Activated CD8-positive, alpha-beta memory T cell treated with anti-CD3 and anti-CD28 coated beads, Interleukin-2, amount 50 U/mL, for 1 hour (primary cell): ENCODE measurements around the gene LAMA5.

Experiments
- DNase-seq: peaks from one replicate; pipeline ENCODE4 v3.0.0-alpha.2; 2020; ENCODE audit errors: extremely low read depth

LAMA5 gene

DNA sequence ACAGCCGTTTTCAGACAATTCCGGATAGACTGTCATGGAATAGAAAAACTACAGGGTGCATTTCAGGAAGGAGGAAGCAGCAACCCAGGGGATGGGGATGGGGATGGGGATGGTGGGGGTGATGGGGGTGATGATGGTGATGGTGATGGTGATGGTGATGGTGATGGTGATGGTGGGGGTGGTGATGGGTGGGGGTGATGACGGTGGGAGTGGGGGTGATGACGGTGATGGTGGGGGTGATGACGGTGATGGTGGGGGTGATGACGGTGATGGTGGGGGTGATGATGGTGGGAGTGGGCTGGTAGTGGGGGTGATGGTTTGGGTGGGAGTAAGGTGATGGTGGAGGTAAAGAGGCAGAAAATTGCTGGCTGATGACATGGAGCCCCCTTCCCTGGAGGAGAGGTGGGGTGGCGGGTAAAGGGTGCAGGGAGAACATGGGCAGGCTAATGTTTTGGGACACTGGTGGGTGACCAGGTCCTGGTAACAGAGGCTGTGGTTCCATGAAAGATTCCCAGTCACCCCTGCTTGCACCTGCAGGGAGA, 17.5 kb downstream of the LAMA5 start:
- DNase-seq: no peak

DNA sequence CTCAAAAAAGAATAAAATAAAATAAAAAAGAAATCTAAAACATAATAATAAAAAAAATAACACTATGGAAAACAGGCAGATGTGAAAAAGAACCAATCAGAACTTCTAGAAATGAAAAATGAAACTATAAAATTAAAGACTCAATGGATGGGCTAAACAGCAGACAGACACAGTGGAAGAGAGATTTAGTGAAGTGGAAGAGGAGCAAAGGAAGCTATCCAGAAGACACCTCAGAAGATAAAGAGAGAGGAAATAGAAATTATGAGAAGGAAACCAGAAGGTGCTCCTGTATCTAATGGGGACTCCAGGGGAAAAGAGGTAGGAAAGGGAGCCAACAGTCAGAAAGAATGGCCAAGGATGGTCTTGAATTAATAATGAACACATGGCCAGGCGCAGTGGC, 18.5 kb downstream of the LAMA5 start:
- no peak for DNase-seq

DNA sequence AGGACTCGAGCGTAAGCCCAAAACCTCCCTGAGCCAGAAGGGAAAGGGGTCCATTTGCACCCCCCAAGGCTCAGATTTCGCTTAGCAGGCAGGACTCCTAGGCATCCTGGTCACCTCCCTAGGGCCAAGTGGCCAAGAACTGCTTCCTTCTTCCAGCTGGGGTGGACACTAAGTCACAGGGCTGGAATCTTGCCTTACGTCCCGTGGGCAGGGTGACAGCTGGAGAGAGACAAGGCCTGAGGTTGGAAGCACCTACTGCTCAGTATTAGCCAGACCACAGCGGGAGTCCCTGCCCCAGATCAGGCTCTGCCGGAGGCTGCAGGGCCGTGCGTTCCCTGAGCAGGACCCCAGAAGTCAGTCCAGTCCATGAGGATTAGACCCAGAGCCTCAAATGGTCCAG, 19.7 kb downstream of the LAMA5 start:
- DNase-seq: no peak

DNA sequence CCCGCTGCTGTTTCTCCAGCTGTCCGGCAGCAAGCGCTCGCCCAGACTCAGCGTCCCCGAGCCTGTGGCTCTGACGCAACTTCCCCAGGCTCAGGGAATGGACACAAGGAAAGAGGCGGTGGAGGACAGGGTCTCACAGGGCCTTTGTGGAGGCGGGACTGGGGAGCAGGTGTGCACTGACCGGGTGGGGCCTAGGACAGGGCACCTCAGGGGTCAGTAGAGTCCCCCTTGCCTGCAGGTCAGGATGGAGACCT, 20.0 kb downstream of the LAMA5 start:
- DNase-seq: no peak

DNA sequence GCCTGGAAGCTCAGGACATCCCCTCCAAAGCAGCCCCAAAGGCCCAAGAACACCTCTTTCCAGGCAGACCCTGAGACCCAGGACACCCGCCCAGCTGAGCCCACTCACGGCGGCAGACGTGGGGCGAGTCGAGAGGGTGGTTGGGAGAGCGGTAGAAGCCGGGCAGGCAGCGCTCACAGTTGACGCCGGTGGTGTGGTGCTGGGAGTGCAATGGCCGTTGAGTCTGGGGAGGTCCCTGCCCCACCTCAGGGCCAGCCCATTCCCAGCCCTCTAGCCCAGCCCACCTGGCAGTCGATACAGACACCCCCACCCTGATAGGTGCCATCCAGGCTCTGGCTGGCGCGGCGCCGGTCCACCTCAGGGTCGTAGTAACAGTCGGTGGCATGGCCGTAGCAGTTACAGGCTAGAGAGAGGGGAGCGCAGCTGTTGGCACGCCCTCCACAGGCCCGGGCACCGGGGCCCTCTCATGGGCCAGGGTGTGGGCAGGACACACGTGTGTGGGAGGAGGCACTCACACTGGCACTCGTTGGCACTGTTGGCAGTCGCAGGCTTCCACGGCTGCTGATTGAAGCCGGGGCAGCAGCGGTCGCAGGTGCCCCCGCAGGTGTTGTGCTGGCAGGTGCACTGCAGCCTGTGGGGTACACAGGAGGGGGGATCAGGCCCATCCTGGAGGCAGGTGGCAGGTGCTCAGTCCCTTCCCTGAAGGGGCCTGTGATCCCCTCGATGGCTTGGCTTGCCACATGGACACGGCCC, 20.5 kb downstream of the LAMA5 start:
- no peak for DNase-seq

DNA sequence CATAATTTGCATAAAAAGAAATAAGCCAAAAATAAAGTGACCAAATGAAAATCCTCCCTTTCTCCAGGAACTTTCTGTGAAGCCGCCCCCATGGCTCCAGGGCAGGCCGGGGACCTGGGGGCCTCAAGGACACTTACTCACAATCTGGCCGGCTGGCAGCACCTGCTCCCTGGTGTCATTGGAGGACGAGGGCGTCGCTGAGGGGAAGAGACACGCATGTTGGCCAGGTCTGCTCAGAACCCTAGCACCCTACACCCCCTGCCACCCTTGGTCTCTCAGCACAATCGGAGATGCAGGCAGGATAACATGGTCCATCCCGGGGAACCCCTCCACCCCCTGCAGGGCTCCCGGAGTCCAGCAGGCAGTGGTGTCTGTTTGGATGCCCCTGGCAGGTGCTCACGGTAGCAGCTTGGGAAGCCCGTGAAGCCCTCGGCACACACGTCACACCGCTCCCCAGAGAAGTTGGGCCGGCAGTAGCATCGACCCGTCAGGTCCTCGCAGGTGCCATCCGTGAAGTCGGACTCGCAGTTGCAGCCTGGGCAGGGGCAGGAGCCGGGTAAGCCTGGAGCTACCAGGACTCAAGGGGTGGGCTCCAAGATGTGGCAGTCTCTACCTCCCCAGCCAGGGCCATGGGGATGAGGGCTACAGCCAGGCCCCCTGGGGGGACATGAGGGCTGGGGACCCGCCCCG, 21.3 kb downstream of the LAMA5 start:
- DNase-seq: no peak

DNA sequence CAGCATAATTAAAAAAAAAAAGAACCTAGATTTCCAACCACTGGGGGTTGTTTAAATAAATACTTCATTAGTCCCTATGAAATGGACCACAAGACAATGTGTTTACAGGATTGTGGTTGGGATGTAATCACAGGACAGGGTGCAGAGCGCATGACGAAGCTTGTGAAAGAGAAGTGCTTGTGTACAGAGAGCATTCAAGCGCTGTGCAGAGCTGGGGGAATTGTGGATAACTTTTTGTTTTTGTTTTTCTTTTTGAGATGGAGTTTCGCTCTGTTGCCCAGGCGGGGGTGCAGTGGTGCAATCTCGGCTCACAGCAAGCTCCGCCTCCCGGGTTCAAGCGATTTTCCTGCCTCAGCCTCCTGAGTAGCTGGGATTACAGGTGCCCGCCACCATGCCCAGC, 22.3 kb downstream of the LAMA5 start:
- no peak for DNase-seq

DNA sequence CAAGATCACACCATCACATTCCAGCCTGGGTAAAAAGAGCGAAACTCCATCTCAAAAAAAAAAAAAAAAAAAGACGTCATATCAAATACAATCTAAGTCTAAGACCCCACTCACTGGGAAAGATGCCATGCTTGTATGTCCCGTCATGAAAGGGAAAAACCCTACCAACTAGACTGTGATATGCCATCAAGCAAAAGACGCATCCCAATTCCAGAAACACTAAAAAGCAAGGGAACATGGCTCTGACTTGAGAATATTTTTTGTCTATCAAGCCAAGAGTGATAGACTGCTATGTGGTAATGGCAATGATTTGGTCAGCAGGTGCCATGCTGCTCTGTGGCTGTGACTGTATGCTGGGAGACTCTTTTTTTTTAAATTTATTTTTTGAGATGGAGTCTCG, 23.0 kb downstream of the LAMA5 start:
- no peak for DNase-seq

DNA sequence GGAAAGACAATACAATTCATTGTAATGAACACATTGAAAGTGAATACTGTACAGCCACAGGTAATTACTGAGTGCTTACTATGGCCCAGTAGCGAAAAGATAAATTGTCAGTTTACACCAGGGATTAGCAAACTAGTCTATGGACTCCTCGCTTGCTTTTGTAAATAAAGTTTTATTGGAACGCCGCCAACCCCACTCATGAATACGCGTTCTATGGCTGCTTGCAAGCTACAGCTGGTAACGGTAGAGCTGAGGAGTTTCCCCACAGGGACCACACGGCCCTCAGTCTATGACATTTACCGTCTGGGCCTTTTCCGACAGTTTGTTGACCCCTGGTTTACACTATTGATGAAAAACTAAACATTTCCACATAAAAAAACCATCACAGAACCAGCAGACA, 24.2 kb downstream of the LAMA5 start:
- no peak for DNase-seq

DNA sequence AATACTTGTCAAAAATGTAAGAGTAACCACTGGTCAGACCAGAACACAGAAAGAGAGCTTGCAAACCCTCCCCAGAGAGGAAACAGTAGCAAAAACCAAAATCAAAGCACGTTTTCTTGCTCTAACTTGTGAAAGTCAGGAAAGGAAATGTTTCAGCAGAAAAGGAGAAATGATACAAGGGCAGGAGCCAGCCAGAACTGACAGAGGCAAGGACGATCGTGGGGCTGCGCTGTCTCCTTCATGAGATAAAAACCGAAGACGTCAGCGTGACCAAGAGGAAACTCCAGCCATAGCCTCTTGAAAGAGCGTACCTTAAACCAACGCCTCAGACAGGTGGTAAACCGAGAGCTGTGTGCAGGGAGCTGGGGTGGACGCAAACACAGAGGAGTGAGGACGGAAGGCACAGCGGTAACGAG, 27.5 kb downstream of the LAMA5 start:
- DNase-seq: no peak

DNA sequence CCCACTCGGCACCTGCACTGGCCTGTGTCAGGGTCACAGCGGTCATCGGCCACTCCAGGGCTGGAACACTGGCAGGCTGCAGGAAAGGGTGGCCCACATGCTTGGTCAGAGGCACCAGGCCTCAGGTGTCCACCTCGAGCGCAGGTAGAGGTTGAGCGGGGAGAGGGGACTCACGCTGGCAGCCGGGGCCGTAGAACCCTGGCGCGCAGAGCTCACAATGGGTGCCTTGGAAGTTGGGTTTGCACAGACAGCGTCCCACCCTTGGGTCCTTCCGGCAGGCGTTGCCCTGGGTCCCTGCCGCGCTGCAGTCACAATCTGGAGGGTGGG, 28.9 kb downstream of the LAMA5 start:
- DNase-seq: no peak

DNA sequence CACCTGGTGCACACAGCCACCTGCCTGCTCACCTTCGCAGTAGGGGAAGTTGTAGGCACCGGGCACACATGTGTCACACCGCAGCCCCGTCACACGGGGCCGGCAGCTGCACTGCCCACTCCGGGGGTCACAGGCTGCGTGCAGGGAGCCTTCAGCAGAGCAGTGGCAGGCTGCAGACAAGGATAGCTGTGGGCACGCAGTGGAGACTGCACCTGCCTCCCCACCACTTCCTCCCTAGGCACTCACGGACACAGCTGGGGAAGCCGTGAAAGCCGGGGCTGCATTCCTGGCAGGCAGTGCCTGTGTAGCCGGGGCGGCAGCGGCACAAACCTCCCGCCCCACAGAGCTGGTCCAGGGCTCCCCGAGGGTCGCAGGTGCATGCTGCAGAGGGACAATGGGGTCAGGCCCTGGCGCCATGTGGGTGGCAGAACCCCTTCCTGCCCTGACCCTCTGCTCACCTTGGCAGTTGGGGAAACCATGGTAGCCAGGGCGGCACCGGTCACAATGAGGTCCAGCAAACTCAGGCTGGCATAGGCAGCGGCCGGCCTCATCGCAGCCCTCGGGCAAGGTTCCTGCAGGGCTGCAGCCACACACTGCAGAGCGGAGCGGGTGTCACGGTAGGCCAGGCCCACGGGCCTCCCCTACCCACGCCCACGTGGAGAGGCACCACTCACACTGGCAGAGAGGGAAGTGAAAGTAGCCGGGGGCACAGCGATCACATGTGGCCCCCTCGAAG, 29.4 kb downstream of the LAMA5 start:
- DNase-seq: no peak

DNA sequence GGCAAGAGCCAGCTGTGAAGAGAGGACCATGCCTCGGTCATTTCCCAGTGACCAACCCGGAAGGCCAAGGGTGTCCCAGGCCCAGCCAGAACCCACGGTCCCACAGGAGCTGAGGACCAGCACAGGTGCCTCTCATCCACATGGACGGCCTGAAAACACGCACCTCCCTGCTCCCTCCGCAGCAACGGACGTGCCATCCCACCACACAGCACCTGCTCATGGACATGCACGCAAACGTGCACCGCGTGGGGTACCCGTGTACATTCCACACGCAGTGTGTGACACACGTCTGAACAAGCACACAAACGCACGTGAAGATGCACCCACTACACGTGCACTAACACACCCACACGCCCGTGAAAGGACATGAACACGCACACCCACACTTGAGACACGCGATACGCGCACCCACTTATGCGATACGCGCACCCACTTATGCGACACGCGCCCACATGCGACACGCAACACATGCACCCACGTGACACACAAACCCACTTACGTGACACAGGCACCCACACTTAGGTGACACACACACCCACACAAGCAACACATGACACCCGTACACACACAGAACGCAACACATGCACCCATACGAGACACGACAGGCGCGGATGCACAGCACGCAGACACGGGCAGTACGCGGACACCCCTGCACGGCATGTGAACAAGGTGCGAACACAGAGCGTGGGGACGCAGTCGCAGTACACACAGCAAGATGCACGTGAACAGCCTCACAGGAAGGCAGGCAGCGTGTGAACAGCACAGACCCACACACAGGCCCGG, 30.1 kb downstream of the LAMA5 start:
- DNase-seq: no peak

DNA sequence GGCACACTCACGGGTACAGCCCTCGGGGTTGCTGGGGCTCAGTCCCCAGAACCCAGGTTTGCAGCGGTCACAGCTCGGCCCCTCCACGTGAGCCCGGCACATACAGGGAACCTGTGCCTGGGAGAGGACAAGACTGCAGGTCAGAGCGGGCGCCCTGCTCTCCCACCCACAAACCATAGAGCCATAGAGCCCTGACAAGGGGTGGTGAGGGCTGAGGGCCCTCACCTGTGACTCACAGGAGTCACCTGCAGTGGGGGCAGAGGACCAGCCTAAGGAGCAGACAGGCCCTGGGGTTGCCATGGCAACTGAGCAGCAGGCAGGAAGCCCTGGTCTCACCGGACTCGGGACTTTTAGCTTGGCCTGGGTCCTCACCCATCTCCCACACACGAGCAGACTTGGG, 30.8 kb downstream of the LAMA5 start:
- DNase-seq: no peak

DNA sequence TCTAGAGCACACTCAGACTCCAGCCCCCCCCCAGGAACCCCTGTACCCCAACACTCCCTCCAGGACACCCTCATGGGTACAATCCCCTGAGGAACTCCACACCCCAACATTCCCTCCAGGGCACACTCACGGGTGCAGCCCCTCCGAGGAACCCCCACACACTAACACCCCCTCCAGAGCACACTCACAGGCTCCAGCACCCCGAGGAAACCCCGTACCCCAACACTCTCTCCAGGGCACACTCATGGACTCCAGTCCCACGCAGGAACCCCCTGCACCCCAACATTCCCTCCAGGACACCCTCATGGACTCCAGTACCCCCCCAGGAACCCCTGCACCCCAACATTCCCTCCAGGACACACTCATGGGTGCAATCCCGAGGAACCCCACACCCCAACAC, 31.6 kb downstream of the LAMA5 start:
- no peak for DNase-seq

DNA sequence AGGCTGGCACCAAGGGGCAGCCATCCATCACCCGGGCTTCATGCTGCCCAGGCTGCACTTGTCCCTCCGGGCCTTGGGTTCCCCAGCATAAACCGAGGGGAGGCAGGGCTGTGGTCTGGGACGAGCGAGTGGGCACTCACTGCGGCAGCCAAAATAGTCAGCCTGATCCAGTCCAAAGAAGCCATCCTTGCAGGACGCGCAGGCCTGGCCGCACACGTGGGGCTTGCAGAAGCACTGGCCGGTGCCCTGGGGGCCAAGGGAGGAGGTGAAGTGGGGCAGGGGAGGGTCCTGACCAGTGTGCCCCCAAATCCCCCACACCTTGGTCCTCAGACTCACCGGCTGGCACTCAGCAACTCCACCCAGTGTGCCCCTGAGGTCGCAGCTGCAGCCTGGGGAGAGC, 32.2 kb downstream of the LAMA5 start:
- DNase-seq: no peak

DNA sequence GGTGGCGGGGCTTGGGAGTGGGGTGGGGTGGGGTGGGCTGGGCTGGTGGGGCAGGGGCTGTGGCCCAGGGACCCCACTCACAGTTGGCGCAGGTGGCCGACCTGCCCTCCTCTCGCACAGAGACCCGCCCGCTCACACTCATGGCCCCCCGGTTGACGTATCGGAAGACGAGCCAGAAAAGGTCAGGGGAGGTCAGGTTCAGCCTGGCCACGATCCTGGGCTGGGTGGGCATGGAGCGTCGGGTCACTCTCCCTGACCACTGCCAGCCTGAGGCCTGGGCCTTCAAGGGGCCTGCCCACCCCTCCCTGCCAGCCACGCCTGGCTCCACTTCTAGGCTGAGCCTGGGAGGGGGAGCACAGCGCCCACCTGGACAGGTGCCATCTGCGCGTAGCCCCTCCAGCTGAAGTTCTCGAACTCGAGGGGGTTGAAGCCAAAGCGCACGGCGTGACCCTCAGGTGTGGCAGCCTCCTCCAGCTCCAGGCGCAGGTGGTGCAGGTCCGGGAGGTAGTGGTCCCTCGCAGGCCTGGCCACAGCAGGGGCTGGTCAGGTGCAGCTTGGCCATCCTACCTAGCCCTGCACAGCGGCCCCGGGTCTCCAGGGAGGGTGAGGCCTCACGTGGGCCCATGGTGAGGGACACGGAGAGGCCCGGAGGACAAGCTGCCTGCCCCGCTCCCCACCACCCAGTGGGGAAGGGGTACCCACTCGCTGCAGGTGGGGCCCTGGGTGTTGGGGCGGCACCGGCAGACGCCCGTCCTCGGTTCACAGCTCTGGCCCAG, 33.1 kb downstream of the LAMA5 start:
- no peak for DNase-seq

DNA sequence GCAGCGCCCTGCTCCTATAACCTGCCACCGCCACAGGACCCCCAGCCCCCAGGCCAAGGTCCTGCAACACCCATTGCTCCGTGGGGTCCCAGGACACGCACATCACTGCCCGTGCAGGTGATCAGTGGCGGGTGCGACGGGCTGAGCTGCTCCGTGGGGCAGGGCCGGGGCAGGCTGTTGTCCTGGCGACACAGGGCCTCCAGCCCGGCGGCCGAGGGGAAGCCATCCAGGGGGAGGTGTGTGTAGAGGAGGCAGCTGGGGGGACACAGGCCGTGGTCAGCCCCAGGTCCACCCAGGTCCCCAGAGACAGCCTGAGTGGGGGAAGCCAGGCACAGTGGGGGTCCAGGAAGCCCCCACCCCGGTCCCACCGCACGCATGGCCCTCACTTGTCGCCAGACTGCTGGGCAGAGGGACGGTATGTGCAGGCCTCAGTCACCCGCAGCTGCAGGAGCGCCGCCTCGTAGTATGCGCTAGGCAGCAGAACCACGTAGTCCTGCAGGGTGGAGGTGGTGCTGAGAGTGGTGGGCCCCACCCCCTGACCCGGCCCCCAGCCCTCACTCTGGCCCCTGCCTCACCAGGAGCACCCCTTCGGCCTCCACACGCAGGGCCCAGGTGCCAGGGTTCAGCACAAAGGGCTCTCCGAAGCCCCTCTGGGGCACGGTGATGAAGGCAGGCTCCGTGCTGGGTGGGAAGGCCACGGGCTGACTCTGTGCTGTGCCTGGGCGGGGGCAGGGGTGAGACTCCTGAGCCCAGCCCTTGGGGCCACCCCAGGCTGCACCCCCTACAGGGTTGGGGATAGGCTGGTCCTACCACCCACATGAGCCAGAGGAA, 33.9 kb downstream of the LAMA5 start:
- DNase-seq: no peak

DNA sequence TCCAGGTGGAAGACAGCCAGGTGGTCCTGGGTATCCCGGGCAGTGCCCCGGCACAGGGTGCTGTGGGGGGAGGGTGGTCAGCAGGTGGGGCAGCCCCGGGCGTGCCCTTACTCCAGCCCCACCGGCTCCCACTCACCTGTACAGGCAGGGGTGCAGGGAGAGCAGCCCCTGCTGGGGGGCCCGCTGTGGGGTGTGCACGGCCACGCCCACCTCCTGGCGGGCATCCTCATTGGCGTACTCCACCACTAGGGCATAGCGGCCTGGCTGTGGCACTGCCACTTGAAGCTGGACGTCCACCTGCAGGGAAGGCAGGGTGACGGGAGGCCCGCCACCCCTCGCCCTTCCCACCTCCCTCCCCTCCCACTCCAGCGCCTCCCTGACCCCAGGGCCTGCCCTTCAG, 34.7 kb downstream of the LAMA5 start:
- no peak for DNase-seq

DNA sequence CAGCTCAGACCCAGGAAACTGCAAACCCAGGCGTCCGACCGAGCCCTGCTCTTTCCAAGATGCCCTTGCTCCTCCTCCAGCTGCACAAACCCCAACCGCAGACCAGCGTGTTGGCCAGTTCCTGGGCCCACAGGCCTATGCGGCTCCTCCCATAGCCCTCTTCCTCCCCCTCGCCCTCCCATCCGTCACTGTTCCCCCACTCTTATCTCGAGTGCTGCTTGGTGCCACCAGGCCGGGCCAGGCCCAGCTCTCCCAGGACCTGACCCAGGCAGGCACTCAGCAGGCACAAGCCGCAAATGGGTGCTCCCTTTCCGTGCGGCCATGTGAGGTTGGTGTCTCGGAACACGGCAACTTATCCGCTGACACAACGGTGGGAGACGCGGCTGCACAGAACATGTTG, 35.8 kb downstream of the LAMA5 start:
- DNase-seq: no peak
